Naive thymus-derived CD8-positive, alpha-beta T cell (primary cell): ENCODE measurements around the gene CHST11. TPM values are rescaled to one million over a fixed set of nuclear protein-coding genes. Genes with fewer than 3 reads are reported as not detected.
A peak's percentile ranks its signal among the peaks of the same experiment; 100 is the strongest.
"Not testable (repeated sequence)": the region's sequence is repeated elsewhere in the genome, so short reads cannot be mapped to it uniquely, and the experiment has no call there.

ENCODE experiments used
- ATAC-seq, 2 donors: fragments of 150-1000 bp; cut with Tn5 transposase in 1 of 2; sonication (Bioruptor Pico), chemical (Tn5 transposase) in 1 of 2; 1 replicate in 1 of 2; 2 replicates in 1 of 2; pipeline ENCODE4 v1.10.0; 2021; ENCODE audit warnings: mild to moderate bottlenecking in 2 of 2, moderate library complexity in 2 of 2
- POLR2A ChIA-PET: fragments of 350-600 bp; sonication (Branson Sonifier 250); formaldehyde crosslinking; loops from one replicate; lab custom pipeline; 2021; ENCODE audit warnings: antibody characterized with exemption; lab: Charles Lee
- DNase-seq, 10 donors: peaks; one replicate each; pipeline versions ENCODE4 v3.0.0 to v3.0.0-alpha.2; 2020 to 2022
- H3K27ac Mint-ChIP-seq, 10 donors: one replicate each; pipeline ENCODE4 v1.8.0; 2020 to 2022; ENCODE audit warnings: mild to moderate bottlenecking in 10 of 10, mixed read lengths in 10 of 10, moderate library complexity in 4 of 10, inconsistent platforms in 1 of 10
- H3K27me3 Mint-ChIP-seq, 5 donors: one replicate each; pipeline ENCODE4 v1.8.0; 2021 to 2022; ENCODE audit warnings: mixed read lengths in 5 of 5
- H3K36me3 Mint-ChIP-seq, 3 donors: one replicate each; pipeline ENCODE4 v1.8.0; 2020 to 2022; ENCODE audit warnings: mixed read lengths in 3 of 3, mild to moderate bottlenecking in 2 of 3, inconsistent platforms in 1 of 3
- H3K4me1 Mint-ChIP-seq, 4 donors: one replicate each; pipeline ENCODE4 v1.8.0; 2021 to 2022; ENCODE audit warnings: mixed read lengths in 4 of 4
- H3K4me3 Mint-ChIP-seq, 10 donors: one replicate each; pipeline ENCODE4 v1.8.0; 2020 to 2022; ENCODE audit warnings: mild to moderate bottlenecking in 10 of 10, mixed read lengths in 10 of 10, moderate library complexity in 6 of 10, inconsistent platforms in 1 of 10
- H3K9me3 Mint-ChIP-seq, 9 donors: one replicate each; pipeline ENCODE4 v1.8.0; 2020 to 2022; ENCODE audit warnings: mixed read lengths in 9 of 9, mild to moderate bottlenecking in 3 of 9, inconsistent platforms in 1 of 9, moderate library complexity in 1 of 9
- polyA plus RNA-seq, 3 donors: library from polyadenylated mRNA; unstranded; fragments of 300-500 nt; fragmentation: Illumina TruSeq; gene quantifications; one replicate each; pipeline ENCODE4 v1.2.3, GENCODE V29; 2021
- total RNA-seq, 8 experiments: library from RNA in 2 of 8; stranded (reverse) in 2 of 8; gene quantifications; one replicate each; pipeline ENCODE4 v1.2.3 and lab custom pipeline; 2021 to 2026

Gene CHST11
- total and polyA plus RNA-seq, 5 experiments from 2014 or later: 23.1 to 35.6 (median 26.8) TPM

- Mint-ChIP-seq H3K27ac (peak overlapping the region in 2 of 10 donors; percentile 11 to 25), H3K4me3 (no peak overlapping the region), H3K27me3 (no peaks in the 10 kb centered on the region), H3K9me3 (peaks cover 0 to 17% (median 4%) of the 10 kb centered on the region in 9 donors), H3K36me3 (peaks cover 9 to 17% (median 12%) of the 10 kb centered on the region in 3 donors), H3K4me1 (peaks cover 20 to 48% (median 37%) of the 10 kb centered on the region in 4 donors)
- DNase-seq: no peak
- POLR2A ChIA-PET: no interaction called here
- no peak for ATAC-seq
These were observed 106.0 kb downstream of the CHST11 start for GRCh38 chr12:104562763-104563162.

DNA sequence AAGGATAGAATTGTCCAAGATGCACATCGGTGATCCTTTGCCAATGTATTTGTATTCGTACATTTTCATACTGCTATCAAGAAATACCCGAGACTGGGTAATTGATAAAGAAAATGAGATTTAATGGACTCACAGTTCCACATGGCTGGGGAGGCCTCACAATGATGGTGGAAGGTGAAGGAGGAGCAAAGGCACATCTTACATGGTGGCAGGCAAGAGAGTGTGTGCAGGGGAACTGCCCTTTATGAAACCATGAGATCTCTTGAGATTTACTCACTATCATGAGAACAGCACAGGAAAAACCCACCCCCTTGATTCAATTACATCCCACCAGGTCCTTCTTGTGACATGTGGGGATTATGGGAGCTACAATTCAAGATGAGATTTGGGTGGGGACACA, 107.9 kb downstream of the CHST11 start:
- H3K4me3 Mint-ChIP-seq, H3K27me3 Mint-ChIP-seq, ATAC-seq, DNase-seq: not testable (repeated sequence)
- Mint-ChIP-seq H3K9me3 (peaks cover 0 to 17% (median 4%) of the 10 kb centered on the region in 9 donors), H3K4me1 (peaks cover 30 to 67% (median 52%) of the 10 kb centered on the region in 4 donors), H3K36me3 (peaks cover 9 to 17% (median 12%) of the 10 kb centered on the region in 3 donors), H3K27ac (peak overlapping the region in 2 of 10 donors; percentile 13 to 29)
- POLR2A ChIA-PET: interaction anchor here (0.7 kb wide), 1 partner anchor 18 kb away, joined by 4 read pairs; no protein-coding TSS in a partner anchor

DNA sequence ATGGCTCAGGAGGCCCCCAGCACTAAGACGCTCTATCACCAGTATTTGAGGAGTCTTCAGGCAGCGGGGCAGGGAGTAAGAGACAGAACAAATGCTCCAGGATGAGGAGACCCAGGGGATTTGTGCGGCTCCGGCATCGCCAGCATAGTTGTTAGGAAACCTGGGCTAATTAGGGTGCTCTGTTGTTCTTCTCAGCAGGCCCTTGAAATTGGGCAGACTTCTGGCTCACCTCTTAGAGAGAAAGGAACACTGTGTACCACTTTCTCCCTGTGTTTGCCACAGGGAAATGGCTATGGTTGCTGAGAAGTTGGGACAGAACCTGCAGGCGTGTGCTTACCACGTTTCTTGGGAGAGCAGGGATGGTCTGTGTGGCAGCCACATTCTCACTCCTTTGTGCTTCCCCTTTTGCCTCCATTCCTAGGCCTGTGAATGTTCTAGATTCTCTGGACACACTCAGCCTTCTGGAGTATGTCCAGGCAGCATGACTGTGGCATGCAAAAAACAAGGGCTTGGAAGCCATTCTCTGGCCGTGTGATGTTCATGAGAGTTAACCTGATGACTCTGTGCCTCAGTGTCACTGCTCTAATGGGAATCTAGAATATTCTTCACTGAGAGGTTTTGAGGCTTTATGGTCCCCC, 109.0 kb downstream of the CHST11 start:
- H3K4me1 Mint-ChIP-seq: peaks cover 31 to 68% (median 56%) of the 10 kb centered on the region in 4 donors
- DNase-seq: no peak
- H3K9me3 Mint-ChIP-seq: peaks cover 0 to 17% (median 4%) of the 10 kb centered on the region in 9 donors
- POLR2A ChIA-PET: interaction anchor here (0.7 kb wide), 2 partner anchors 19 to 50 kb away, joined by 4 read pairs; no protein-coding TSS in a partner anchor
- H3K27ac Mint-ChIP-seq: peak overlapping the region in 3 of 10 donors; percentile 6 to 43 (median 12)
- H3K27me3 Mint-ChIP-seq: no peaks in the 10 kb centered on the region
- H3K4me3 Mint-ChIP-seq: no peak overlapping the region
- H3K36me3 Mint-ChIP-seq: peaks cover 9 to 16% (median 12%) of the 10 kb centered on the region in 3 donors
- no peak for ATAC-seq

GRCh38 chr12:104566244-104566993, 109.7 kb downstream of the CHST11 start:
- POLR2A ChIA-PET: no interaction called here
- no peaks in the 10 kb centered on the region for H3K27me3 Mint-ChIP-seq
- DNase-seq: no peak
- no peak overlapping the region for H3K4me3 Mint-ChIP-seq
- peak overlapping the region in 1 of 10 donors; percentile 11 for H3K27ac Mint-ChIP-seq
- H3K9me3 Mint-ChIP-seq: peaks cover 0 to 17% (median 4%) of the 10 kb centered on the region in 9 donors
- no peak for ATAC-seq
- H3K4me1 Mint-ChIP-seq: peaks cover 31 to 71% (median 59%) of the 10 kb centered on the region in 4 donors
- H3K36me3 Mint-ChIP-seq: peaks cover 9 to 16% (median 12%) of the 10 kb centered on the region in 3 donors

GRCh38 chr12:104567832-104568486, 111.2 kb downstream of the CHST11 start:
- peak overlapping the region in 7 of 10 donors; percentile 8 to 73 (median 45) for H3K27ac Mint-ChIP-seq
- no peaks in the 10 kb centered on the region for H3K27me3 Mint-ChIP-seq
- POLR2A ChIA-PET: no interaction called here
- DNase-seq: no peak
- no peak for ATAC-seq
- H3K9me3 Mint-ChIP-seq: peaks cover 0 to 17% (median 4%) of the 10 kb centered on the region in 9 donors
- H3K36me3 Mint-ChIP-seq: peaks cover 12 to 19% (median 13%) of the 10 kb centered on the region in 3 donors
- peaks cover 34 to 81% (median 63%) of the 10 kb centered on the region in 4 donors for H3K4me1 Mint-ChIP-seq
- H3K4me3 Mint-ChIP-seq: peak overlapping the region in 2 of 10 donors; percentile 19 to 64

- ATAC-seq: no peak
- no peak for DNase-seq
- H3K36me3 Mint-ChIP-seq: peaks cover 8 to 17% (median 11%) of the 10 kb centered on the region in 3 donors
- H3K27ac Mint-ChIP-seq: peak overlapping the region in 6 of 10 donors; percentile 8 to 73 (median 54)
- H3K4me1 Mint-ChIP-seq: peaks cover 34 to 79% (median 60%) of the 10 kb centered on the region in 4 donors
- peak overlapping the region in 2 of 10 donors; percentile 19 to 64 for H3K4me3 Mint-ChIP-seq
- H3K9me3 Mint-ChIP-seq: peaks cover 0 to 15% (median 3%) of the 10 kb centered on the region in 9 donors
- POLR2A ChIA-PET: interaction anchor here (2.0 kb wide), 1 partner anchor 111 kb away, joined by 7 read pairs; the partner anchor contains the start of gene CHST11
- no peaks in the 10 kb centered on the region for H3K27me3 Mint-ChIP-seq
These were observed 111.7 kb downstream of the CHST11 start for GRCh38 chr12:104568487-104568868.

DNA sequence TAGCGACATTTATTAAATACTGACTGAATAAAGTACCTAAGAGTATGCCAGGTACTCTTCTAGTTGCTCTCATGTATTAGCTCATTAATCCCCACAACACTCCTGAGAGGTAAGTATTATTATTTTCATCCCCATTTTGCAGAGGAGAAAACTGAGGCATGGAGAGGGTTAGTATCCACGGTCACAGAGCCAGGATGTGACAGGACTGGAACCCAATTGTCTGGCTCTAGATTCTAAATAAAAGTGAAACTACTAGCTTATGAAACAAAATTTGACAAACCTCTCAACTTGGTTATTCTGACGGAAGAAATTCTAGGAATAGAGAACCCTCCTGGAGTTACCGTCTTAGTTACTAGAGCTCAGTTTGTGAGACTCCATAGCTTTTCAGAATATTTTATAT, 112.2 kb downstream of the CHST11 start:
- no peak for ATAC-seq
- POLR2A ChIA-PET: interaction anchor here (2.0 kb wide), 1 partner anchor 111 kb away, joined by 7 read pairs; the partner anchor contains the start of gene CHST11
- Mint-ChIP-seq H3K4me1 (peaks cover 31 to 81% (median 59%) of the 10 kb centered on the region in 4 donors), H3K9me3 (peaks cover 0 to 10% (median 3%) of the 10 kb centered on the region in 9 donors), H3K4me3 (peak overlapping the region in 6 of 10 donors; percentile 8 to 69 (median 30)), H3K27me3 (no peaks in the 10 kb centered on the region), H3K27ac (peak overlapping the region in 8 of 10 donors; percentile 14 to 73 (median 52)), H3K36me3 (peaks cover 5 to 12% (median 6%) of the 10 kb centered on the region in 3 donors)
- no peak for DNase-seq

- Mint-ChIP-seq H3K4me3 (peak overlapping the region; percentile 52 to 76 (median 64)), H3K9me3 (peaks cover 0 to 7% (median under 1%) of the 10 kb centered on the region in 9 donors), H3K36me3 (peaks cover 3 to 6% (median 4%) of the 10 kb centered on the region in 3 donors), H3K27ac (peak overlapping the region; percentile 37 to 80 (median 62)), H3K4me1 (peaks cover 30 to 83% (median 58%) of the 10 kb centered on the region in 4 donors), H3K27me3 (no peaks in the 10 kb centered on the region)
- ATAC-seq (peak; percentile 84 to 88), DNase-seq (peak in 8 of 10 donors; percentile 4 to 67 (median 52))
- POLR2A ChIA-PET: interaction anchor here (2.0 kb wide), 1 partner anchor 112 kb away, joined by 7 read pairs; the partner anchor contains the start of gene CHST11
These were observed 112.8 kb downstream of the CHST11 start for GRCh38 chr12:104569346-104570173.

- DNase-seq: no peak
- peak overlapping the region; percentile 37 to 80 (median 62) for H3K27ac Mint-ChIP-seq
- peak in 1 of 2 donors; percentile 4 for ATAC-seq
- POLR2A ChIA-PET: interaction anchor here (2.0 kb wide), 1 partner anchor 113 kb away, joined by 7 read pairs; the partner anchor contains the start of gene CHST11
- H3K27me3 Mint-ChIP-seq: no peaks in the 10 kb centered on the region
- peaks cover 0 to 4% (median 3%) of the 10 kb centered on the region in 3 donors for H3K36me3 Mint-ChIP-seq
- H3K4me3 Mint-ChIP-seq: peak overlapping the region; percentile 27 to 76 (median 63)
- H3K9me3 Mint-ChIP-seq: peaks cover 0 to 4% (median 0%) of the 10 kb centered on the region in 9 donors
- H3K4me1 Mint-ChIP-seq: peaks cover 32 to 85% (median 61%) of the 10 kb centered on the region in 4 donors
These were observed 113.6 kb downstream of the CHST11 start for GRCh38 chr12:104570174-104570907.

DNA sequence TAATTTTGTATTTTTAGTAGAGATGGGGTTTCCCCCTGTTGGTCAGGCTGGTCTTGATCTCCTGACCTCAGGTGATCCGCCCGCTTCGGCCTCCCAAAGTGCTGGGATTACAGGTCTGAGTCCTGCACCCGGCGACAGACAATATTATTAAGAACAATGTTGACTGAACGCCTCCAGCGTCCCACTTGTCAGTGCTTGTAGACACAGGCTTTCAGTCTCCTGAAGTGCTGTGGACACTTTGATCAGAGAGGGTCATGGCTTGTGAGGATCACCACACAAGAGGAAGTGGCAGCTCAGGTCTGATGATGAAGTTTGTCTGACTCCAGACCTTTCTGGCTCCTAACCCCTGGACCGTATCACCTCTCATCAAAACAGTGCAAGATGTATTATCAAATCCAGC, 114.6 kb downstream of the CHST11 start:
- ATAC-seq: peak in 1 of 2 donors; percentile 39

More for the DNA sequence above, 114.6 kb downstream of the CHST11 start:
- DNase-seq: no peak
- Mint-ChIP-seq H3K36me3 (peaks cover 0 to 4% (median 3%) of the 10 kb centered on the region in 3 donors), H3K4me3 (peak overlapping the region in 1 of 10 donors; percentile 12), H3K9me3 (peaks cover 0 to under 1% (median 0%) of the 10 kb centered on the region in 9 donors), H3K27ac (no peak overlapping the region), H3K27me3 (no peaks in the 10 kb centered on the region), H3K4me1 (peaks cover 32 to 86% (median 56%) of the 10 kb centered on the region in 4 donors)
- POLR2A ChIA-PET: no interaction called here
